NCI-H2171 (cell line): ENCODE data around the gene PAXX.
"Not testable (repeated sequence)": the region's sequence is repeated elsewhere in the genome, so short reads cannot be mapped to it uniquely, and the experiment has no call there.

ENCODE experiments used
- DNase-seq: peaks from one replicate; lab custom pipeline; 2025; lab: John Stamatoyannopoulos, UW

The PAXX gene

GRCh38 chr9:136983167-136983566 lies 9.1 kb upstream of the PAXX start:
- DNase-seq, result no peak

- DNase-seq, result no peak
Observed at GRCh38 chr9:136983656-136984314, 8.4 kb upstream of the PAXX start.

DNA sequence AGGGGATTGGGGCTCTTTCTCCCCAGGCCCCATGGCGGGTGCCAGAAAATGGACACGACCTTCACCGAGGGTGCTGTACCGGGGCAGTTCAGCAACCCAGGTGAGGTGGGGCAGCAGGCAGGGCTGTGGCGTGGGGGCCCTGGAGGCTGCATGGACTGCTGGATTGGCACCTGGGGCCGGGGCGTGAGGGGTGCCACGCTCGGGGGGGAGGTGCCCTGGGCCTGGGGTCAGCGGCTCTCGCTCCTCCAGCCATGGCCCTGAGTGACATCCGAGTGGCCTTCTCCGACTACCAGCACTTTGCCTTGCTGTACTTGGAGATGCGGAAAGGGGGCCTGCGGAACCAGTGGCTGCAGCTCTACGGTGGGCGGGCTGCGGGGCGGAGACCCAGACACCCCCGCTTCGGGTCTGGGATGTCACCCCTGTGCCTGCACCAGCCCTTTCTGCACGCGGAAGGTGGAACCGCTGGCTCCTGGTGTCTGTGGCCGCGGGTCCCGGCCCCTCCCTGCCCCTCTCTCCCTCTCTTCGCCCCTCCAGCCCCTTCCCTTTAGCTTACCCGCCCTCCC lies 7.7 kb upstream of the PAXX start:
- no peak for DNase-seq

DNA sequence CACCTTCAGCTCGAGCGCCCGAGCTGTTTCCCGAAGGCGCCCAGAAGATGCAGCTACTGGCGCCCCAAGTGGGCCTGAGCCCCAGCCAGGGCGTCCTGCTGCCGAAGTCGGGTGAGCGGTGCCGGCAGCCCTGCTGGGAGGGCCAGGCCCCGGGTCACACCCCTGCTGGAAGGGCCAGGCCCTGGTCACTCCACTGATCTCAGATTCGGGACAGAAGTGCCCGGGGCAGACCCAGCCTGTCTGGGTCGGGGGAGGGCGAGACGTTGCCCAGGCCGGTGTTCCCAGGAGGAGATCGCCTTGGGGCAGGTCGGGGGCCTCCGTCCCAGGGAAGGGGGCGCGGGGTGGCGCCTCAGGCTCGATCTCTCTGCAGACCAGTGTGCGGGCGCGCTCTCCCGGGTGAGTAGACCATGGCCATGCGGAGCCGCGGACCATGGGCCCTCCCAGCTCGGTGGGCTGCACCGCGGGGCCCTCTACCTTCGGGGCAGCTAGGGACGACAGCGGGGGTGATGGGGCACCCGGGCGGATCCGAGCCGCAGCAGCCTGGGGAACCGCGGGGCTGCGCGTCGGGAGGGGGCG lies 7.1 kb upstream of the PAXX start:
- no peak for DNase-seq

DNA sequence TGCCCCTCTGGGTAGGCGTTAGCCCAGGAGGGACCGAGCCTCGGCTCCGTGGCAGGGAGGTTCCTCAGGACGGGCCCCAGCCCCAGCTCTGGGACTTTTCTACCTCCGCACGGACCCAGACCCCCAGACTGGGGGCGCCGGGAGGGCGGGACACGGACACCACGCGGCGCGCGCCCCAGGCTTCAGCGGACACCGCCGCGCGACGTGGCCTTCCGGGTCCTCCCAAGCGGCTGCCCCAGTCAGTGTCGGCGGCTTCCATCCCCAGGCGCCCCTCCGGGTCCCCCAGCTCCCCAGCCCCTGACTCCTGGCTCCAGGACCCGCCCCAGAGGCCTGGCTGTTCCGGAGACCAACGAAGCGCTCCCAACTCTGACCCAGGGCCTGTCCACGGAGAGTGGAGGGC lies 6.4 kb upstream of the PAXX start:
- no peak for DNase-seq

DNA sequence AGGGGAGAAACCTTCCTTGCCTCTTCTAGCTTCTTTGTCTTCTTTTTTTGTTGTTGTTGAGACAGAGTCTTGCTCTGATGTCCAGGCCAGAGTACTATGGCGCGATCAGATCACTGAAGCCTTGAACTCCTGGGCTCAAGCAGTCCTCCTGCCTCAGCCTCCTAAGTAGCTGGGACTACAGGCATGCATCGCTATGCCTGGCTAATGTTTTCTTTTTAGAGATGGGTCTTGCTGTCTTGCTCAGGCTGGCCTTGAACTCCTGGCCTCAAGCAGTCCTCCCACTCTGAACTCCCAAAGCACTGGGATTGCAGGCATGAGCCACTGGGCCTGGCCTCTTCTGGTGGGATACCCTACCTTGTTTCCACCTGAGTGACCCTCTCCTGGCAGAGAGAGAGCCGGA lies 3.4 kb upstream of the PAXX start:
- DNase-seq, result no peak

- DNase-seq, result no peak
Observed at GRCh38 chr9:136990242-136990911, 1.8 kb upstream of the PAXX start.

GRCh38 chr9:136992819-136993369 lies 672 bp downstream of the PAXX start:
- DNase-seq, result no peak

GRCh38 chr9:136994180-136994887 lies 2.1 kb downstream of the PAXX start:
- no peak for DNase-seq

GRCh38 chr9:136994888-136995230 lies 2.6 kb downstream of the PAXX start:
- no peak for DNase-seq

DNA sequence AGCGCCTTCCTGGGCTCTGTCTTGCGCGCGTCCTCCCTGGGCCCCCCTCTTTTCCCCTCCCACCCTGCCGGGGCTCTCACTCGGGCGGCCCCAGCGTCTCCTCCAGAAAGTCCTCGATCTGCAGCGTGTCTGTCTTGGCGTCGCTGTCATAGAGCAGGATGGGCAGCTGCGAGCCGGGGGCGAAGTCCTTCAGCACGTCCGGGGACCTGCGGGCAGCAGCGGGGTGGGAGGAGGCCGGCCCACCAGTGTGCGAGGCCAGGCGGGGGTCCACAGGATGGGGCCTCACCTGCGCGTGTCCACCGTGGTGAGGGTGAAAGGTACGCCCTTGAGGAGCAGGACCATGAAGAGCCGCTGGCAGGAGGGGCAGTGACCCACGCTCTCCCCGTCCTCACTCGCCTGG lies 3.1 kb downstream of the PAXX start:
- no peak for DNase-seq

GRCh38 chr9:136995772-136996311 lies 3.6 kb downstream of the PAXX start:
- no peak for DNase-seq

DNA sequence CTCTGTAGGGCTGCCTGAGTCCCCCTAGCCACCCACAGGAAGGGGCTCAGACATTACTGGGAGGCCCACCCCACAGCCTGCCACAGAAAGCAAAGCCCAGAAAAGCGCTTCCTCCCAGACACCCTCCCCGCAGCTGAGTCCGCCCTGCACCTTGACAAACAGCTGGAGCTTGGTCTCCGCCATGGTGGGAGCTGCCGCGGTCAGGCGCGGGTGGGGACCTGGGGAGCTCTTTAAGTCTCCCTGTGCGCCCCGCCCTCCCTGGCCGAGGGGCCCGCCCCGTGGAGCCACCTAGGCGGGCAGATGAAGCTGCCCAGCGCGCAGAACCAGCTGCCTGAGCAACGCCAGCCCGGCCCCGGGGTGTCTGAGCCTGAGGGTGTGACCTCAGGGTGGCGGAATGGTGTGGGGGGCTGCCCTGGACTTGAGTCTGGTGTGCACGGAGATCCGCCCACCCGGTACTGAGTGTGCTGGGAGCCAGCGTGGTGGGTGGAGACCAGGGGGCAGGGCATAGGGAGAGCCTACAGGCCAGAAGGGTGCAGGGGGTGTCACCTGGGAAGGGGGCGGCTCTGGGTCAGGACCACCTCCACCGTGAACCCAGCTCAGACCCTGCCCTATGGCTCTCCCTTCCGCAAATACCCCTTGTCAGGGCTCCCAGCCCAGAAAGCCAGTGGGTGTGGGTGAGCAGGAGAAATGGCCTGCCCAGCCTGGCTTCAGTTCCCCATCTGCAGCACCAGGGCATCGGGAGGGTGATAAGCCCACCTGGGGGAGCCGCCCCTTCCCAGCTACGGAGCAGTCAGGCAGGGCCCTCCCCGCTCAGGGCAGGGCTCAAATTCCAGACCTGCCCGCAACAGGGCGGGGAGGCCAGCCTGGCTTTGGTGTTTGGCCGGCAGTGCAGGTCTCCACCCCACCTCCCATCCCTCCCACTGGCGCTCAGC lies 4.4 kb downstream of the PAXX start, which contains the start of gene CLIC3:
Gene CLIC3 (minus strand): TSS at position 208 of the 932 bp plus-strand sequence. CDS start 25 bp downstream, at position 183.
- DNase-seq, result peak; percentile 26

DNA sequence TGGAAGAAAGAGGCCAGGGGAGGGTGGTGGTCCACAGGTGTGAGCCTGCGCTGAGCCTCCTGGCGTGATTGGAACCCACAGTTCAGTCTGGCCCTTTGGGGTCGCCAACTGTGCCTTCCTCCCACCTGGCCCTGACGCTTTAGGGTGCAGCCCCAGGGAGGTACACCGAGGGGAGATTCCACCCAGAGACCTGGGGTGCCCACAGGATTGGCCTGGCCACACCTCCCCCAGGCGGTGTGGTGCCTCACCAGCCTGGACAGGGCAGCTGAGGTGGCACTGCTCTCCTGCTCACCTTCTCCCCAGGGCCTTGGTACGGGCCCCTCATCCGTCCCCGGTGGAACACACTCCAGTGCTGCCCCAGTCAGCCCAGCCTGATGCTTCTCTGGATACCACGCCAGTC lies 5.1 kb downstream of the PAXX start:
- no peak for DNase-seq

DNA sequence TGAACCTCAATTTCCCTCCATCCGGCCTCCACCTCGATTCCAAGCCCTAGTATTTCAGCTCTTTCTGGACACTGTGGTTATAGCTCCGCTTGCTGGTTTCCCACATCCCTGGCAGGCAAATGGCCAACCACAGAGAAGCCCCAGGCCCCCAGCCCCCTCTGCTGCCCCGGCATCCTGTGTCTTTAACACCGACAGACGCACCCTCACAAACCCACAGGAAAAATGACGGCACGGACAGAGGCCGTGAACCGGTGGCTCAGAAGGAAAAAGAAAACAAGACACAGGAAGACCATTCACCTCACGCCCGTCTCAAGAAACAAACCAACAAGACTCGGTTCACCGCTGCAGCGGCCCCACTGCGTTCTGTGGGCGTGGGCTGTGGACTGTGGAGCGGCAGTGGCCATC lies 5.6 kb downstream of the PAXX start:
- DNase-seq, result no peak

DNA sequence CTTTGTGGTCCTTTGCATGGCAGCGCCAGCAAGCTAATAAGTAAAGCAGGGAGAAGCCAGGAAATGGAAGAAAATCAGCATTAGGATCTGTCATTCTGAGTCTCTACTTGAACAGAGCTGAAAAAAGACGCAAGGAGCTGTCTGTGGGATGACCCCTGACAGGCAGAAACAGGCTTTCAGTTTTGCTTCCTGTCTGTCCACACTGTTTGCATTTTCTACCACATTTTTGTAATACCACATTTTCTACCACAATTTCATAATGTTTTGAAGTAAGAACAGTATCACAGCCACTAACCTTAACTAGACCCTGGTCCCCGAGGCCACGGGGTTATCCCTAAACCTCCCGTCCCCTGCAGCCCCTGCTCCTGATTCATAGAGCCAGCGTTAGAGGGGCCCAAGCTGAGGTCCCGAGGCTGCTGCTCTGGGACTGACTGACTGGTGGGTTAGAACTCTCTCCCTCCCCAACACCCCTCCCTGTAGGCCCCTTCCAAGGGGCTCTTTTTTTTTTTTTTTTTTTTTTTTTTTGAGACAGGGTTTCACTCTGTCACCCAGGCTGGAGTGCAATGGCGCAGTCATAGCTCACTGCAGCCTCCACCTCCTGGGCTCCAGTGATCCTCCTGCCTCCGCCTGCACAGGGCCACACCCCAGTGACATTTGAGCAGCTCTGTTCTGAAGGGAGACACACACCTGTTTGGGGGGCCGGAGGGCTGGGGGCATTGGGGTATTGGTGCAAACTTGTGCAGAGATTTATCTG lies 8.1 kb downstream of the PAXX start:
- no peak for DNase-seq

GRCh38 chr9:137001857-137002645 lies 9.8 kb downstream of the PAXX start:
- DNase-seq, result no peak

GRCh38 chr9:137002646-137003041 lies 10.4 kb downstream of the PAXX start:
- DNase-seq, result no peak

GRCh38 chr9:137004285-137004684 lies 12.1 kb downstream of the PAXX start:
- not testable (repeated sequence) for DNase-seq
